ENCODE data around the gene MMEL1. TPM values are rescaled to one million over a fixed set of nuclear protein-coding genes. Genes with fewer than 3 reads are reported as not detected.
"Not testable (repeated sequence)": the region's sequence is repeated elsewhere in the genome, so short reads cannot be mapped to it uniquely, and the experiment has no call there.

The MMEL1 gene
- total RNA-seq, 2 experiments from 2014 or later: 1.5 to 1.6 TPM

GRCh38 chr1:2569060-2569459 lies 63.8 kb downstream of the MMEL1 start:
- Mint-ChIP-seq H3K4me1 (peaks cover 2% of the 10 kb centered on the region), H3K4me3 (no peak overlapping the region), H3K27ac (no peak overlapping the region), H3K9me3 (peaks cover 8% of the 10 kb centered on the region), H3K27me3 (no peaks in the 10 kb centered on the region), H3K36me3 (peaks cover 4% of the 10 kb centered on the region)
- no peak for DNase-seq

GRCh38 chr1:2568187-2568816 lies 64.5 kb downstream of the MMEL1 start:
- not testable (repeated sequence) for H3K9me3 Mint-ChIP-seq, H3K36me3 Mint-ChIP-seq, H3K4me1 Mint-ChIP-seq, DNase-seq, H3K27me3 Mint-ChIP-seq, H3K4me3 Mint-ChIP-seq, H3K27ac Mint-ChIP-seq

GRCh38 chr1:2567083-2567679 lies 65.6 kb downstream of the MMEL1 start:
- Mint-ChIP-seq H3K27me3 (no peaks in the 10 kb centered on the region), H3K4me3 (no peak overlapping the region), H3K27ac (peak overlapping the region; percentile 45), H3K4me1 (peaks cover 2% of the 10 kb centered on the region), H3K9me3 (no peaks in the 10 kb centered on the region), H3K36me3 (no peaks in the 10 kb centered on the region)
- DNase-seq: no peak

GRCh38 chr1:2566101-2567045 lies 66.4 kb downstream of the MMEL1 start:
- Mint-ChIP-seq H3K4me3 (no peak overlapping the region), H3K27me3 (no peaks in the 10 kb centered on the region), H3K36me3 (peaks cover under 1% of the 10 kb centered on the region), H3K4me1 (peaks cover 2% of the 10 kb centered on the region), H3K9me3 (no peaks in the 10 kb centered on the region), H3K27ac (no peak overlapping the region)
- DNase-seq: no peak

GRCh38 chr1:2564815-2565374 lies 67.9 kb downstream of the MMEL1 start:
- H3K27me3 Mint-ChIP-seq: no peaks in the 10 kb centered on the region
- DNase-seq: no peak
- no peaks in the 10 kb centered on the region for H3K9me3 Mint-ChIP-seq
- no peak overlapping the region for H3K27ac Mint-ChIP-seq
- peaks cover 2% of the 10 kb centered on the region for H3K4me1 Mint-ChIP-seq
- H3K36me3 Mint-ChIP-seq: peaks cover 3% of the 10 kb centered on the region
- H3K4me3 Mint-ChIP-seq: no peak overlapping the region

GRCh38 chr1:2564006-2564814 lies 68.6 kb downstream of the MMEL1 start:
- H3K4me1 Mint-ChIP-seq: peaks cover 2% of the 10 kb centered on the region
- H3K27me3 Mint-ChIP-seq: no peaks in the 10 kb centered on the region
- H3K36me3 Mint-ChIP-seq: peaks cover 3% of the 10 kb centered on the region
- no peak for DNase-seq
- H3K4me3 Mint-ChIP-seq: no peak overlapping the region
- H3K27ac Mint-ChIP-seq: peak overlapping the region; percentile 51
- H3K9me3 Mint-ChIP-seq: no peaks in the 10 kb centered on the region

- DNase-seq: no peak
- Mint-ChIP-seq H3K9me3 (no peaks in the 10 kb centered on the region), H3K27me3 (no peaks in the 10 kb centered on the region), H3K36me3 (peaks cover 6% of the 10 kb centered on the region), H3K4me3 (no peak overlapping the region), H3K4me1 (peaks cover 7% of the 10 kb centered on the region), H3K27ac (peak overlapping the region; percentile 51)
These were observed 69.6 kb downstream of the MMEL1 start for GRCh38 chr1:2563205-2563604.

- H3K36me3 Mint-ChIP-seq: peaks cover 8% of the 10 kb centered on the region
- H3K9me3 Mint-ChIP-seq: no peaks in the 10 kb centered on the region
- H3K27ac Mint-ChIP-seq: no peak overlapping the region
- peaks cover 11% of the 10 kb centered on the region for H3K4me1 Mint-ChIP-seq
- H3K4me3 Mint-ChIP-seq: no peak overlapping the region
- no peaks in the 10 kb centered on the region for H3K27me3 Mint-ChIP-seq
- DNase-seq: no peak
These were observed 70.6 kb downstream of the MMEL1 start for GRCh38 chr1:2561898-2562895.

GRCh38 chr1:2561446-2561845 lies 71.4 kb downstream of the MMEL1 start:
- Mint-ChIP-seq H3K9me3 (no peaks in the 10 kb centered on the region), H3K36me3 (peaks cover 10% of the 10 kb centered on the region), H3K4me1 (peaks cover 13% of the 10 kb centered on the region), H3K4me3 (no peak overlapping the region), H3K27ac (no peak overlapping the region), H3K27me3 (no peaks in the 10 kb centered on the region)
- no peak for DNase-seq

GRCh38 chr1:2560299-2561073 lies 72.3 kb downstream of the MMEL1 start:
- H3K27me3 Mint-ChIP-seq: no peaks in the 10 kb centered on the region
- H3K4me1 Mint-ChIP-seq: peaks cover 16% of the 10 kb centered on the region
- H3K36me3 Mint-ChIP-seq: peaks cover 10% of the 10 kb centered on the region
- DNase-seq: no peak
- H3K4me3 Mint-ChIP-seq: no peak overlapping the region
- no peaks in the 10 kb centered on the region for H3K9me3 Mint-ChIP-seq
- no peak overlapping the region for H3K27ac Mint-ChIP-seq

- Mint-ChIP-seq H3K4me1 (peaks cover 21% of the 10 kb centered on the region), H3K27me3 (no peaks in the 10 kb centered on the region), H3K36me3 (peaks cover 10% of the 10 kb centered on the region), H3K4me3 (no peak overlapping the region), H3K27ac (no peak overlapping the region), H3K9me3 (no peaks in the 10 kb centered on the region)
- no peak for DNase-seq
These were observed 73.1 kb downstream of the MMEL1 start for GRCh38 chr1:2559509-2560298.

- DNase-seq: no peak
- Mint-ChIP-seq H3K27me3 (no peaks in the 10 kb centered on the region), H3K27ac (peak overlapping the region; percentile 56), H3K9me3 (no peaks in the 10 kb centered on the region), H3K36me3 (peaks cover 10% of the 10 kb centered on the region), H3K4me1 (peaks cover 24% of the 10 kb centered on the region), H3K4me3 (no peak overlapping the region)
These were observed 74.0 kb downstream of the MMEL1 start for GRCh38 chr1:2558861-2559260.

Data from activated naive CD8-positive, alpha-beta T cell treated with anti-CD3 and anti-CD28 coated beads for 36 hours (primary cell).